Stomach smooth muscle (tissue), 2 donors: Measurements from ENCODE around the gene HYCC1.

Experiments
- H3K27ac ChIP-seq: one replicate; pipeline ENCODE4 v1.7.0; 2013; ENCODE audit warnings: mild to moderate bottlenecking, low read length, inconsistent platforms
- H3K27me3 ChIP-seq, 2 donors: one replicate each; pipeline ENCODE4 v1.7.0; 2013; ENCODE audit warnings: low read length in 2 of 2; ENCODE audit not compliant: insufficient read depth in 2 of 2, control insufficient read depth in 1 of 2
- H3K36me3 ChIP-seq, 2 donors: one replicate each; pipeline ENCODE4 v1.7.0; 2013; ENCODE audit warnings: low read length in 2 of 2; ENCODE audit not compliant: control insufficient read depth in 2 of 2, insufficient read depth in 2 of 2
- H3K4me1 ChIP-seq: one replicate; pipeline ENCODE4 v1.7.0; 2013; ENCODE audit warnings: low read length; ENCODE audit not compliant: control insufficient read depth, insufficient read depth
- H3K4me3 ChIP-seq, 2 donors: one replicate each; pipeline ENCODE4 v1.7.0; 2013; ENCODE audit warnings: low read length in 2 of 2
- H3K9ac ChIP-seq, 2 donors: one replicate each; pipeline ENCODE4 v1.7.0; 2013; ENCODE audit warnings: low read length in 2 of 2, mild to moderate bottlenecking in 1 of 2
- H3K9me3 ChIP-seq, 2 donors: one replicate each; pipeline ENCODE4 v1.7.0; 2013; ENCODE audit warnings: low read length in 2 of 2; ENCODE audit not compliant: control insufficient read depth in 2 of 2
- donor health status: healthy.
- donor health status: Pancreatic carcinoma.

HYCC1 gene

DNA sequence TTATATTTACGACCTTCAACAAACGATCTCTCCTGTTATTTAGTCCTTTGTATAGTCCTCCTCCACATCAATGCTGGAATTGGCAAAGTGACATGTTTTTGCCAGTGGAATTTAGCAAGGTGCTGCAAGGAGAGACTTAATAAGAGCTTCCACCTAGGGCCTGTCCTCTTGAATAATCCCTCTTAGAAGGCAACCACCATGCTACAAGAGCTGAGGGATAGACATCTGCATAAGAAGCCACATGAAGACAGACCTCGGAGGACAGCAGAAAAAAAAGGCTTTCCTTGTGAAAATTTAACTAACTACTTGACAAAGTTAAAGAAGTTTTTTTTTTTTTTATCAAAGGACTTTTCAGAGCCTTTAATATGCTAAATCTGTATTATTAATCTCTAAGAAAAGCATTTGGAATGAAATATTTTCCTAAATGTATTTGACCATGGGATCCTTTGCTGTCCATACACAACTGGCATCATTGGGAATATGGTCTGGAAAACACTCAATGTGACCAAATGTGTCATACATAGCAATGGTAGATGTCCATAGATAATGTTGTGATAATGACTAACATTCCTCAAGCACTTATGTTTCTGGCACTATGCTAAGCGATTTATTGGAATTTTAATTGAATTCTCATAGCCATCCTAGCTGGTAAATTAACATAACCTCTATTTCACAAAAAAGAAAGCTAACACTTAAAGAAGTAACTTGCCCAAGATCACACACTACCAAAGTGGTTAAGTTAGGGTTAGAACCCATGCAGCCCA lies 13.2 kb downstream of the HYCC1 start:
- no peaks in the 10 kb centered on the region for H3K36me3 ChIP-seq
- no peaks in the 10 kb centered on the region for H3K4me1 ChIP-seq
- H3K9ac ChIP-seq: no peak overlapping the region
- H3K27ac ChIP-seq: no peak overlapping the region
- H3K27me3 ChIP-seq: no peaks in the 10 kb centered on the region
- H3K4me3 ChIP-seq: no peak overlapping the region
- H3K9me3 ChIP-seq: no peaks in the 10 kb centered on the region

DNA sequence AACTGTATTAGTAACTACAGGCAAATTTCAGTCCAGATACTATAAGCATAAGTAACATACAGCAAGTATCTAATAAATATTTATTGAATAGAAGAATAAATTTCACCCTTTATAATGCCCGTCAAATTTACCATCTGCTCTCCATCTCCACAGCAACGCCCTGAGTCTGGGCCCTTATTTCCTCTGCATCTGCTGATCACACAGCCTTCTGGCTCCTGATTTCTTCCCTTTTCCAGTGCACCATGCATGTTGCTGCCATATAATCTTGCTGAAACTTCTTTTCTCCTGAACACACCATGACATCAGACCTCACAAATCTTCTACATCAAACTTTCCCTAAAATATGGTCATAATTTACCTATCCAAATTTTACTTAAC lies 15.4 kb downstream of the HYCC1 start:
- H3K27ac ChIP-seq: no peak overlapping the region

DNA sequence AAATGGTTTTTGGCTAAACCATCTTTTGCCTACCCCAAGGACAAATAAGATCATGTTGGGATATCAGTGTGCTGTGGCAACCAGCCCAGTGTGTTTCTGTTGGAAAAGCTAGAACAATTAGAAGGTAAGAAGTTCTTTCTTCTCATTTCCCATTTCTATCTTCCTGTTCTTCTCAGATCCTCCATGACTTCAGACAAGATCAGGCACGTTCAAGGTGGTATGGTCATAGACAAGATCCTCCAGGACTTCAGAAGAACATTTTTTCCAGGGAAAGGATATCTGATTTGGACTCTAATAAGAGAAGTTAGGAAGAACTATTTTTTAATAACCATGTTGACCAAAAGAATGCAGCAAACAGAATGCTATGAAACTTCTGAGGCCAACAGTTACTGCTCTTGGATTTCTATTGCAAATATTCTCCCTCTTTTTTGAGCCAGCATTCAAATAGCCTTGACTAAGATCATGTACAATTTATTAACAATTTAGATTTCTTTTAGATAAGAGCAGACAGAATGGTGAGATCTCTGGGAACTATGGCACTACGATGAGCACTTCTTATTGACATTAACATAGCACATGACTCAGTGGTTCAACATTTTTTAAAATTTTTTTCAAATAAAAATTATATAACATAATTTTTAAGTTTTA lies 15.9 kb downstream of the HYCC1 start:
- H3K27me3 ChIP-seq: no peaks in the 10 kb centered on the region
- H3K4me3 ChIP-seq: no peak overlapping the region
- H3K36me3 ChIP-seq: no peaks in the 10 kb centered on the region
- H3K4me1 ChIP-seq: no peaks in the 10 kb centered on the region
- H3K27ac ChIP-seq: no peak overlapping the region
- no peak overlapping the region for H3K9ac ChIP-seq
- H3K9me3 ChIP-seq: no peaks in the 10 kb centered on the region

More for the DNA sequence above, 15.4 kb downstream of the HYCC1 start:
- Histone ChIP-seq H3K36me3 (no peaks in the 10 kb centered on the region), H3K4me1 (no peaks in the 10 kb centered on the region), H3K4me3 (no peak overlapping the region), H3K9ac (no peak overlapping the region), H3K27me3 (no peaks in the 10 kb centered on the region), H3K9me3 (no peaks in the 10 kb centered on the region)

DNA sequence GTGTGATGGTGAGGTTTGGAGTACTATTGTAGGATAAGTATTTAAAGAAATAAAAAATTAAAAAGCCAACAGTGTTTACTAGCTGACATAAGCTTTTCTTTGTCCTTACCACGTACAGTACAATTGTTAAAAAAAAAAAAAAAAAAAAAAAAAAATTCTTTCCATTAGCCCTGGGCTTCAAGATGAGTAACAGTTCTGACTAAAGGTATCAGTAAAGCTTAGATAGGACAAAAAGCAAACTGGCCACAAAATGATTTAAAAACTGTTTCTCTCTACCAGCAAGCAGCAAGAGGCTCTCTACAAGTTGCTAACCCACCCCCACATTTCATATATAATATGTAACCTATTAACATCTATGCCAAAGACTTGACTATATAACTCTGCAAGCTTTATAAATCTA lies 17.5 kb downstream of the HYCC1 start:
- Histone ChIP-seq H3K27ac (no peak overlapping the region), H3K9me3 (no peaks in the 10 kb centered on the region), H3K27me3 (no peaks in the 10 kb centered on the region), H3K9ac (no peak overlapping the region), H3K36me3 (no peaks in the 10 kb centered on the region), H3K4me3 (no peak overlapping the region), H3K4me1 (no peaks in the 10 kb centered on the region)

GRCh38 chr7:22995011-22995410 lies 18.9 kb downstream of the HYCC1 start:
- Histone ChIP-seq H3K4me3 (no peak overlapping the region), H3K36me3 (no peaks in the 10 kb centered on the region), H3K9ac (no peak overlapping the region), H3K27ac (no peak overlapping the region), H3K27me3 (no peaks in the 10 kb centered on the region), H3K4me1 (no peaks in the 10 kb centered on the region), H3K9me3 (no peaks in the 10 kb centered on the region)

GRCh38 chr7:22992874-22993840 lies 20.8 kb downstream of the HYCC1 start:
- H3K36me3 ChIP-seq: no peaks in the 10 kb centered on the region
- H3K4me3 ChIP-seq: no peak overlapping the region
- H3K9ac ChIP-seq: no peak overlapping the region
- H3K4me1 ChIP-seq: no peaks in the 10 kb centered on the region
- no peak overlapping the region for H3K27ac ChIP-seq
- H3K9me3 ChIP-seq: no peaks in the 10 kb centered on the region
- H3K27me3 ChIP-seq: no peaks in the 10 kb centered on the region

DNA sequence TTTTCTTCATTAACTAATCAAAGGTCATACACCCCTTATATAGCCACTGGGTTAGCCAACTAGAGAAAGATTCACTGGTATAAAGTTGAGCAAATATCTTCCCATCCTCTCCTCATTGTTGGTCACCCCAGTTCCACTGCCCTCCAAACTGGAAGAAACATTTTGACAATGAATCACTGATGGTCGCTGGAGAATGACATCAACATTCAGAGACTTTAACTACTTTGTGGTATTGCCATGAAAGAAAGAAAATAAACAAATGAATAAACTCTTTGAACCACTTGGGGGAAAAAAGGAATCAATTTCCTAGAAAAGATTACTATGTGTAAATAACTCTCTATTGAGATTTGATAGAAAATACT lies 23.4 kb downstream of the HYCC1 start:
- Histone ChIP-seq H3K9ac (no peak overlapping the region), H3K4me1 (no peaks in the 10 kb centered on the region), H3K4me3 (no peak overlapping the region), H3K27ac (no peak overlapping the region), H3K36me3 (no peaks in the 10 kb centered on the region), H3K27me3 (no peaks in the 10 kb centered on the region), H3K9me3 (no peaks in the 10 kb centered on the region)

DNA sequence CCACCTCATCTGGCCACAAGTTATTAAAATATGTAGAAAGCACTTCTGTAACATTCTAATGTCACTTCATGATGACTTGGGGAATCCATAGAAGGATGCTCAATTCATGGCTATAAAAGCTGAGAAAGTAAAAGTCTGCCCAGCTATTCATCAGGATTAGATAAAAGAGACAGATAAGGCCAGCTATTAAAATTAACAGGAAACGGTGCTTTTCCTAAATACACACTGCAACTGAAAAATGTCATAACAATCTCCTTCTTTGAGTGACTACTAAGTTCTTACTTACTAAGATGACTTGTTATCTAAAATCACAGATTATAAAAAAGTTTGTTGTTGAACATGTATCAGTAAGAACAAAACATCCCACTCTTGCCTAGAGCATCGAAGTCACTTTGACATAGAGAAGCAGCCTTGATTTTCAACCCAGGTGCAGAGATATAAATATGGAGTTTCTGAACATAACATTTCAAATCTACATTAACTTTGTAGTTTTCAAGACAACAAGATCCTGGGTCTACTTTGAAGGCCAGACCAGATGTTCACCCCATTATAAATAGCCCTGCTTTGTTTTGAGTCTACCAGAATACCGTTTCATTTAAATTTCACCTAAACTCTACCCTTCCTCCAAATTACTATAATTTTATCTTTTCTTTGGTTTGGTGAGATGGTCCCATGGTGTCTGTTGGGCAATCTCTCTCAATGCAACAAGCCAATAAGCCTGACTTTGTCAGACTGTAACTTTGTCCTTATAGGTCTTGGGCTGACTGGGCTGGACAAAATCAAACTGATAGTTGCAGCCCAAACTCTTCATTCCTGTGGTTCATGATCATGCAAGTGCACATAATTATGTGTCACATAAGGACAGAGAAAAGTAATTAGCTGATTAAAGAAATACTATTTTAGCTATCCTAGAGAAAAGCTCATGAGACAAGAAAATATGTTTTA lies 24.0 kb downstream of the HYCC1 start:
- Histone ChIP-seq H3K9ac (no peak overlapping the region), H3K27me3 (no peaks in the 10 kb centered on the region), H3K4me3 (no peak overlapping the region), H3K4me1 (no peaks in the 10 kb centered on the region), H3K27ac (no peak overlapping the region), H3K36me3 (no peaks in the 10 kb centered on the region), H3K9me3 (no peaks in the 10 kb centered on the region)

DNA sequence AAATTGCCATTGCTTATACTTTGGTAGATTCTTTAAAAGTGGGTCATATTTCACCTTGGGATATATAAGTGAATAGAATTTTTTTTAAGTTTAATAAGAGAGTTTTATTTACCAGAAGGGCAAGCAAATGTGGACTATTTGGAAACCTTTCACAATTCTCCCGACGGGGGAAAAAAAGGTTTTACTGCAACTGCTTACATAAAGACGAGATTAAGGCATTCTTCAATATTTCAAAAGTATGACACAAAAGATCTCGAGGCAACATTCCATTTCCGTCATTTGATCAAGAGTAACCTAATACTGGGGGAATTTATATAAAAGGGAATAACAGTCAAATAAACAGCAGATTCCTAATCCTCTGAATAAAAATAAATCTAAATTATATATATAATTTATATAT lies 28.5 kb downstream of the HYCC1 start:
- Histone ChIP-seq H3K9ac (no peak overlapping the region), H3K27ac (no peak overlapping the region), H3K9me3 (no peaks in the 10 kb centered on the region), H3K4me1 (no peaks in the 10 kb centered on the region), H3K4me3 (no peak overlapping the region), H3K36me3 (no peaks in the 10 kb centered on the region), H3K27me3 (no peaks in the 10 kb centered on the region)

GRCh38 chr7:22983257-22983855 lies 30.6 kb downstream of the HYCC1 start:
- no peaks in the 10 kb centered on the region for H3K4me1 ChIP-seq
- no peaks in the 10 kb centered on the region for H3K9me3 ChIP-seq
- H3K9ac ChIP-seq: no peak overlapping the region
- H3K4me3 ChIP-seq: no peak overlapping the region
- no peaks in the 10 kb centered on the region for H3K36me3 ChIP-seq
- H3K27ac ChIP-seq: no peak overlapping the region
- no peaks in the 10 kb centered on the region for H3K27me3 ChIP-seq
